Activated CD4-positive, CD25-positive, alpha-beta regulatory T cell treated with anti-CD3 and anti-CD28 coated beads, Interleukin-2, amount 50 U/mL, for 24 hours (primary cell): Measurements from ENCODE around the gene SLC7A14.
A peak's percentile ranks its signal among the peaks of the same experiment; 100 is the strongest.

Source experiments
- ATAC-seq, 2 donors: fragments of 150-1000 bp; cut with Tn5 transposase; one replicate each; pipeline ENCODE4 v1.10.0; 2021; ENCODE audit warnings: mild to moderate bottlenecking in 1 of 2, moderate library complexity in 1 of 2

The SLC7A14 gene

DNA sequence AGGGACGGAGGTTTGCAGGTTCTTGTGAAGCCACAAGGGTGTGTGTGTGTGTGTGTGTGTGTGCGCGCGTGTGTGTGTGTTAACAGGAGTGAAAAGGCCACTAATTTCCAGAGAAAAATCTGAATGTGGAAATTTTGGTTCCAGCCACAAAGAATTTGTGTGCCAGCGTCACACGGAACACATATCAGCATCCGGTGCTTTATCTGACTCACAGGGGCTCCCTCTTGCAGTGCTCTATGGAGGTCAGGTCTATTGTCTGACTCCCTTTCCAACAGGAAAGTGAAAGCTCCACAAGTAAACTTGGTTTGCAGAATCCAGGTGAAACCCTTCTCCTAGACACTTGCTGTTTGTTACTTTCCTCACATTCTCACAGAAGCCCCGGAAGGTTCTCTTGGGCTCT, 161.0 kb downstream of the SLC7A14 start:
- ATAC-seq, result no peak

DNA sequence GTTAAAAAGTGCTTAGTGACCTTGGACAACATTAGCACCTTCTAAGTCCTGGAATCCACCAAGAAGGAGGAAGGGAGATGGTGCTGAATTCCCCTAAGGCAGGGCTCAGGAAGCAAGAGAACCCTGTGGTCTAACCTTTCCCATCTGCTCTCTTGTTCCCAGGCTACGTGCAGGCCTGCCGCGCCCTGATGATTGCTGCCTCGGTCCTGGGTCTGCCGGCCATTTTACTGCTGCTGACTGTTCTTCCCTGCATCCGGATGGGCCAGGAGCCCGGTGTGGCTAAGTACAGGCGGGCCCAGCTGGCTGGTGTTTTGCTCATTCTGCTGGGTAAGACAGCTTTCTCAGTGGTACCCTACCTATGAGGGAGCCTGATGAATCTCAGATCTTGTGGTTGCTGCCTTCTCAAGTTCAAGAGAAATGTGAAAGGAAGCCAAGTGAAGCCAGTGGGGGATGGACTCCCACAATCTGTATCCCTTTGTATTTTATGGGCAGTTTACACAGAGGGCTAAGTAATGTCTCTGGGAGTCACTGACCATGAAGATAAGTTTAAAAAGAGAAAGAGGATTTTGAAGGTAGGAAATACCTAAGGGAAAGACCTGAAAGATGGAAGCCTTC, 162.8 kb downstream of the SLC7A14 start:
- no peak for ATAC-seq

DNA sequence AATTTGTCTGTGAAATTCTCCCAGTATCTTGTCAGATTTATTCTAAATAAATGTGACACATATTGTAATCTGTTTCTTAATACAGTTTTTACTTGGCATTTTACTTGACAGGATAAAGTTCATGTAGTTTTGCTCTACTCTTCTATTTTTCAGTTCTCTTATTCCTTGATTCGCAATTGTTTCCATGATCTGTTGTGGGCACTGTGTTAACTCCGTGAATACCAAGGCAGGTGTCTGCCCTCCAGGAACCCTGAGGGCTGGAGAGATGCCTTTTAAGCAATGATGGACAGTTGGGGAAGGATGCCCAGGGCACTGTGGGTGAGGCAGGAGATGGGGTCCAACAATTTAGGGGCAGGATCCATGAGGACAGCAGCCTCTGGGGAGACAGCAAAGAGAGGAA, 164.1 kb downstream of the SLC7A14 start:
- no peak for ATAC-seq

DNA sequence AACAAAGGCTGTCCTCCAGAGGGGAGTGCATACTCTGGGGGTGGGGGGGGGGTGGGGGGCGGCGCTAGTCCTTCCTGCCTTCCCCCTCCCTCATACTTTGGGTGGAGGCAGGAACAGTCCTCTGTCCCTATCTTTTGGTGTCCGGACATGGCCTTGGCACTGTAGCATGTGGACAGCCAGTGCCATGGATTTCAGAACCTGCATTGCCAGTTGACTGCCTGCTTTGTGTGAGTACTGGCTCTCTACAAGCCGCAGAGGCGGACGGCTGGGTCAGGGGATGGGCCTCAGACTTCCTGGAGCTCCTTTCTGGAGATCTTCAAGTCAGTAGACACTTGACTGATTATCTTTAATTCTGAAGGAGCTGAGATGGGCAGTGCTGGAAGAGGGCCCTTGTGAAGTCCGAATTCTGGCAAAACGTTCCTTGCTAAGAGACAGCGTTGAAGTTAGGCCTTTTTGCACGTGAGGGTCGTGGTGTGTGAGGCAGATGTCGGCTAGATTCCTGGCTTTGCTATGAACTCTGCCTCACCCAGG, 164.7 kb downstream of the SLC7A14 start:
- no peak for ATAC-seq

DNA sequence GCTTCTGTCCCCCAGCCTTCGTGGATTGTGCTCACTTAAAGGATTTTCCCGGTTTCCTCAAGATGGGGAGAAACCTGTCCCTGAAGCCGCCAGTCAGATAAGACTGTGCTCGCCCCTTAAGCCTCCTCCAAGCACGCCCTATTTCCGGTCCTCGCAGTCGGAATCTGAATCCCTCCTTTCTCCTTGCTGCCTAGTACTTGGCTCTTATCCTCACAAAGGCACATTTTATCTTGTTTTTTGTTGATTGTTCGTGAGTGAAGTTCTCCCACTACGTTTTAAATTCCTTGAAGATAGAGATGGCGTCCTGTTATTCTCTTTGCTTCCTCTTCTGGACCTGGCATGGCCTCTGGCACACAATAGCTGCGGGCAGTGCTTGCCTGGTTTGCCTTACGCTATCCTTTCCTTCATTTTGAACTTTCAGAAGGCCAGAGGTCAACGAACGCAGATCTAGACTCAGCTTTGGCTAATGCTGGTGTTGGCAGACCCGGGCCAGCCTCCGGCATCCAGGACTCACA, 165.5 kb downstream of the SLC7A14 start:
- ATAC-seq, result no peak

DNA sequence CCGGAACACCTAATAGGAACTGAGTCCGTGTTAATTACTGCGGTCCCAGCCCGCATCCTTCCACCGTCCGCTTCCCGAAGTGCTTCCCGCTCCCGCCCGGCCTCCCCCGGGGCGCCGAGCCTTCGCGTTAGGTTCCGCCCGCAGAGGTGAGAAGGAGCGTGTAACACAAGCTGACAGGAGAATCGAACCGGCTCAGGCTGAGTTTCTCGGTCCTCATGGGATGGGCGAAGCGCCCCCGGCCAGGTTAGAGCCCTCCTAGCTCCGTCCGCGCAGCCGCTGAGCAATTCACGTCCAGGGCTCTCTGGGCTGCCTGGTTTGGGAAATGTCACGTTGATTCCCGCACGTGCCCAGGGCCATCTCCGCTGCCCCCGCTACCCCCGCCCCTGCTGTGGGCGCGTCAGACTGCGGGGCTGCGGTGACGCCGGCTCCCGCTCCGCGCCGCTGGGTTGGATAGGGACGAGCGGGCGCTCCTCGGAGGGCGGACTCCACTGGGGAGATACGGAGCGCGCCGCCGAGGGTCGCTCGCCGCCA, 166.3 kb downstream of the SLC7A14 start:
- no peak for ATAC-seq

DNA sequence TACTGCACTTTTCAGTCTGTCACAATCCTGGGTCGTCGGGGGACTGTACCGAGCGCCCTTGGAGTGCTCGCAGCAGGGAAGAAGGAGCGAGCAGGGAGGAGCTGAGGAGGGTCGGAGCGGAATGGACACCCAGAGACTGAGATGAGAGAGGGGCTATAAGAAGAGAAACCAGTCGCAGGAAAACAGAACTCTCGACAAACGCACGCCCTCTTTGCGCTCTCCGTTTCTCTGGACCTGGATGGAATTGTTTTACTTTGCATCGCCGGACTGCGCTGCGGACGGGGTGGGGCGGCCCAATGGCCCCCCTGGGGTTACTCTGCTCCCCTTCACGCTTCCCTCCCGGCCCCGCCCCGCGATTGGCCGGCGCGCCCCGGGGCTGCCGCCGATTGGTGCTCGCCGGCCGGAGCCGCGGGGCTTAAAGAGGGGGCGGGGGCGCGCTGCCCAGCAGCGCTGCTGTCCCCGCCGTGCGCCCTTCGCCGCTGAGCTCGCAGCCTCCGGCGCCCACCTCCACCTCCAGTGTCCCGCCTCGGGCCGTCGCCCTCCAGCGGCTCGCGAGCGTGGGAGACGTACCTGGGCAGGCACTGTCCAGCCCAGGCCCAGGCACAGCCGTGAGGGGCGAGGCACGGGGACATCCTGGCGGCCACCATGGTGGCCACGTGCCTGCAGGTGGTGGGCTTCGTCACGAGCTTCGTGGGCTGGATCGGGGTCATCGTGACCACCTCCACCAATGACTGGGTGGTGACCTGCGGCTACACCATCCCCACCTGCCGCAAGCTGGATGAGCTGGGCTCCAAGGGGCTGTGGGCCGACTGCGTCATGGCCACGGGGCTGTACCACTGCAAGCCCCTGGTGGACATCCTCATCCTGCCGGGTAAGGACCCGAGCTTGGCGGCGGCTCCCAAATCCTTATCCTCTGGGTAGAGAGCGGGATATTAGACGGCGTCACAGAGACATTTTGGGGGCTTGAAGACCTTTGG, 167.2 kb downstream of the SLC7A14 start, which contains the start of gene CLDN11:
Gene CLDN11, plus strand, starts transcription at position 447 of the 977 bp plus-strand sequence. Its CDS starts 199 bp downstream, at position 646.
- ATAC-seq, result no peak

DNA sequence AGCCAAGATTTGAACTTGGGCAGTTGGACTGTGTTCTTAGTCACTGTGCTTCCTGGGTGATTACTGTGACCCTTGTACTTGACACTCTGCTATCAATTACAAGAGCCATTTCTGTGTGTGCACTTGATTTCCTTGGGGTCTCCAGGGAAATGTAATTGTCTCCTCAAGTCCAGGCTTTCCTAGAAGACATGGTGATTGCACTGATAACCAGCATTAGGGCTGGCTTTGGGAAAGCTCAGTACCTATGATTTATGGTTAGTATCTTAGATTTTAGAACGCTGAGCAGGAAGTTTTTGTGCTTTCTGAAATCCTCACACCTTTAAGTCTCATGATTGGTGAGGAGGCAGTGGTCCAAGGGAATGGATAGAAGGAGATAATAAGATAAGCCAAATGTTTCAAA, 168.8 kb downstream of the SLC7A14 start:
- no peak for ATAC-seq

DNA sequence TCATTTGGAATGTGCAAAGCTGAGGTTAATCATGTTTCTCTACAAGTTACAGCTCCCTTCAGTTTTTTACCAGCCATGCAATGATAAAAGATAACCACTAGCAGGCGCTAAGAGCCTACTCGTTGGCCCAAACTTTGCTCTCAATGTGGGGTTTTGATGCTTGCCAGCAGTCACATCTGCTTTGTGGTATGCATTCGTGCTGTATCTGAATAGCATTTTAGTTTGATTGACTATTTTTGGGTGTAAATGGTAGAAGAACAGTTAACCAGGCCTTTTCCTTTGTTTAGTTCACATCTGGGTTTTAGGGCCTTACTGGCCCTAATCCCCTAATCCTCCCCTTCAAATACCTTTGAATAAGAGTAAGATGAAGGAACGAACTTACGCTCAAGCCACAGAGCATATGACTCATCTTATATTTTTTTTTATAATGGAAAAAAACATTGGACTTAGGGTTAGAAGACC, 171.6 kb downstream of the SLC7A14 start:
- peak in 1 of 2 donors; percentile 56 for ATAC-seq

DNA sequence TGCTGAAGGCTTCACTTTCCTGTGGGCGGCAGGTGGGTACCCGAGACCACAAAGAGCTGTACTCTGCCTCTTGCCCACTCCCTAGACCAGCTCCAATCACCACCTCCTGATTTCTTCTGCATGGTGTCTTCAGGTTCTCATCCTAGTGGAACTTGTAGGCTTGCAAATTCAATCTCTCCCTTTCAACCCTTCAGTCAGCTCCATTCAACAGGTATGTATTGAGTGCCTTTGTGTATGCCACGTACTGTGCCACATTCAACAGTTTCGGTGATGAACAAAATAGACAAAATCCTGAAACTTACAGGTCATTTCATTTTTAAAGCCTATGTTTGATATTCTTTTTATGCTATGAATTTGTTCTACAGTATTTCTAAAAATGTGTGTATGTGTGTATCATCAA, 172.6 kb downstream of the SLC7A14 start:
- ATAC-seq, result no peak

DNA sequence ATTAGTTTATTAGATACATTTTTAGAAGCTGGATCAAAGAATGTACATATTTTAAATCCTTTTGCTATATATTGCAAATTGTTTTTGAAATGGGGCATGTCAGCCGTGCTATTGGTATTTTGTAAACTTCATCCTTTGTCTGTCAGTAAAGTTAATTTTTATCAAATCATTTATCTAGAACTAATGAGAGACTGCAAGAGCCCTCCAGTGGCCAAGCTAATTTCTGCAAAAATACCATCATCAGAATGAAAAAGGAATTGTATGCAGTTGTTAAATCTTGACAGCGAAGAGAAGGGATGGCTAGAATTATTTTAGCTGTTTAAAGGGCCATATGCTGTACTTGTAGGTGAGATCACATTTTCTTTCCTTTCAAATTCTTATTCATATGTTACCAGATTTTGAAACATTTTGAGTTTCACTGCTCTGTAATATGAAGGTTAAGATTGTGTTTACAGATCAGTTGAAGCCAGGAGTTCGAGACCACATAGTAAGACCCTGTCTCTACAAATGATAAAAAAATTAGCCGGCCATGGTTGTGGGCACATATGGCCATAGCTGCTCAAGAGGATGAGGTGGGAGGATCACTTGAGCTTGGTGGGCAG, 175.3 kb downstream of the SLC7A14 start:
- no peak for ATAC-seq
